ENCODE results near the gene CIC.
"Not testable (repeated sequence)": the region's sequence is repeated elsewhere in the genome, so short reads cannot be mapped to it uniquely, and the experiment has no call there.

Gene CIC

GRCh38 chr19:42254089-42254849 is 14.8 kb upstream of the CIC start:
- in situ Hi-C loops (cut with MboI; ENCODE audit: low sequenced_read_pairs) = no loop called here

GRCh38 chr19:42254850-42255765 is 13.9 kb upstream of the CIC start, which contains the start of gene ERF:
Gene ERF (minus strand): TSS chr19:42255128. CDS start chr19:42254999, 129 bp downstream.
- in situ Hi-C loops (cut with MboI; ENCODE audit: low sequenced_read_pairs) = no loop called here

DNA sequence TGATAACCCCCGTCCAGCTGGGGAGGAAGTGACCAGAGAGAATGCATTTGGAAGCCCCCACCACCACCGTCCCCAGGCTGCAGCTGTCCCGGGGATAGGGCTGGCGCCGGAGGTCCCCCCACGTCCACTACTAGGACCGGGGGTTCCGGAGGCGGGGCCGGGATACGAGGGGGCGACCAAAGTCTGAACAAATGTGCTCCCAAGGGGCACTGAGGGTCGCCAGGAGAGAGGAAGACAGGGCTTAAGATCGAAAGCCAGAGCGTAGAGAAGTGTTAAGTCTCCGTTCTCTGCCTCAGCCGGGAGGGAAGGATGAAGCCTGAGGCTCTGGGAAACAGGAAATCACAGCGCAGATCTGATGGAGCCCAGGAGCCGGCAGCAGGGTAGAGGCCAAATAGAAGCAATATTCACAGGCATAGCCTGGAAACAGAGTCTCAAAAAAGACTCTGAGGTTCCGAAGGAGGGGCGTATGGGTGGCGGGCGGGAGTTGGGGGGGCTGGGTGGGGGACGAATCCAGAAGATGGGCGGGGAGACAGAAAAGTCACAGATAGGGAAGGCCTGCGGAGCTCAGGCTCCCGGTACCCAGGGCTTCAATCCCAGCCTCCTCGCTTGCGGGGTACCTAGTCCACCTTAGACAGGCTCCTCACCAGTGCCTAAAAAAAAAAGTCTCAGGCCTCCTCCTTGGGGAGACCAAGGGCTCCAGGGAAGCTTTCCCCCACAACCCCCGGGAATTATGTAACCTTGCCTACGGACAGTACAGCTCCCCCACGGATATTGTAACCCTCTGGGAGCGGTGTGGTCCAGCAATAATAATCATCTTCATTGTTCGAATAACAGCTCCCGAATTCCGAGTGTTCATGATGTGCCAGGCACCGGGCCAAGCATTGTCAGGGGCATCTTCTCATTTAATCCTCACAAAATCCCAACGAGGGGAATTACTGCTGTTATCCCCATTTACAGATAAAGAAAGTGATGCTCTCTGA is 13.0 kb upstream of the CIC start:
- in situ Hi-C loops (cut with MboI; ENCODE audit: low sequenced_read_pairs) = no loop called here

DNA sequence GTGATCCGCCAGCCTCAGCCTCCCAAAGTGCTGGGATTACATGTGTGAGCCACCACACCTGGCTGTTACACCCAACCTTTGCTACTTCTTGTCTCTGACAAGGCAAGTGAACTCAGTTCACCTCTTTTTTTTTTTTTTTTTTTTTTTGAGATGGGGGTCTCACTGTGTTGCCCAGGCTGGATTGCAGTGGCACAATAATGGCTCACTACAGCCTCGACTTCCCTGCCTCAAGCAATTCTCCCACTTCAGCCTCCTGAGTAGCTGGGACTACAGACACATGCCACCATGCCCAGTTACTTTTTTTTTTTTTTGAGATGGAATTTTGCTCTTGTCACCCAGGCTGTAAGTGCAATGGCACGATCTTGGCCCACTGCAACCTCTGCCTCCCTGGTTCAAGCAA is 11.2 kb upstream of the CIC start:
- in situ Hi-C loops (cut with MboI; ENCODE audit: low sequenced_read_pairs) = not testable (repeated sequence)

- in situ Hi-C loops (cut with MboI; ENCODE audit: low sequenced_read_pairs) = no loop called here
These were observed 7.3 kb upstream of the CIC start for GRCh38 chr19:42261763-42262162.

GRCh38 chr19:42266105-42266504 is 2.9 kb upstream of the CIC start:
- in situ Hi-C loops (cut with MboI; ENCODE audit: low sequenced_read_pairs) = not testable (repeated sequence)

GRCh38 chr19:42266928-42267603 is 2.0 kb upstream of the CIC start:
- in situ Hi-C loops (cut with MboI; ENCODE audit: low sequenced_read_pairs) = not testable (repeated sequence)

GRCh38 chr19:42267644-42268141 is 1.4 kb upstream of the CIC start:
- in situ Hi-C loops (cut with MboI; ENCODE audit: low sequenced_read_pairs) = no loop called here

GRCh38 chr19:42268142-42268703 is 829 bp upstream of the CIC start:
- in situ Hi-C loops (cut with MboI; ENCODE audit: low sequenced_read_pairs) = no loop called here

GRCh38 chr19:42269478-42270345 is 660 bp downstream of the CIC start:
- in situ Hi-C loops (cut with MboI; ENCODE audit: low sequenced_read_pairs) = no loop called here

GRCh38 chr19:42270346-42271044 is 1.4 kb downstream of the CIC start:
- in situ Hi-C loops (cut with MboI; ENCODE audit: low sequenced_read_pairs) = no loop called here

- in situ Hi-C loops (cut with MboI; ENCODE audit: low sequenced_read_pairs) = no loop called here
These were observed 2.0 kb downstream of the CIC start for GRCh38 chr19:42271045-42271419.

- in situ Hi-C loops (cut with MboI; ENCODE audit: low sequenced_read_pairs) = no loop called here
These were observed 2.9 kb downstream of the CIC start for GRCh38 chr19:42271861-42272534.

- in situ Hi-C loops (cut with MboI; ENCODE audit: low sequenced_read_pairs) = no loop called here
These were observed 3.5 kb downstream of the CIC start for GRCh38 chr19:42272535-42272897.

DNA sequence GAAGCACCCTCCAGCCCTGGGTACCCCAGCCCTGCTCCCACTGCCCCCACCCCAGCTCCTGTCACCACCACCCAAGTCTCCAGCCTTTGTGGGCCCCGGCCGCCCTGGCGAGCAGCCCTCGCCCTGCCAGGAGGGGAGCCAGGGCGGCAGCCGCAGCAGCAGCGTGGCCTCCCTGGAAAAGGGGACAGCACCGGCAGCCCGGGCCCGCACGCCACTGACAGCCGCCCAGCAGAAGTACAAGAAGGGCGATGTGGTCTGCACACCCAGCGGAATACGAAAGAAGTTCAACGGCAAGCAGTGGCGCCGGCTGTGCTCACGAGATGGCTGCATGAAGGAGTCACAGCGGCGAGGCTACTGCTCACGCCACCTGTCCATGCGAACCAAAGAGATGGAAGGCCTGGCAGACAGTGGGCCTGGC is 3.9 kb downstream of the CIC start:
- in situ Hi-C loops (cut with MboI; ENCODE audit: low sequenced_read_pairs) = no loop called here

- in situ Hi-C loops (cut with MboI; ENCODE audit: low sequenced_read_pairs) = no loop called here
These were observed 4.5 kb downstream of the CIC start for GRCh38 chr19:42273407-42274064.

DNA sequence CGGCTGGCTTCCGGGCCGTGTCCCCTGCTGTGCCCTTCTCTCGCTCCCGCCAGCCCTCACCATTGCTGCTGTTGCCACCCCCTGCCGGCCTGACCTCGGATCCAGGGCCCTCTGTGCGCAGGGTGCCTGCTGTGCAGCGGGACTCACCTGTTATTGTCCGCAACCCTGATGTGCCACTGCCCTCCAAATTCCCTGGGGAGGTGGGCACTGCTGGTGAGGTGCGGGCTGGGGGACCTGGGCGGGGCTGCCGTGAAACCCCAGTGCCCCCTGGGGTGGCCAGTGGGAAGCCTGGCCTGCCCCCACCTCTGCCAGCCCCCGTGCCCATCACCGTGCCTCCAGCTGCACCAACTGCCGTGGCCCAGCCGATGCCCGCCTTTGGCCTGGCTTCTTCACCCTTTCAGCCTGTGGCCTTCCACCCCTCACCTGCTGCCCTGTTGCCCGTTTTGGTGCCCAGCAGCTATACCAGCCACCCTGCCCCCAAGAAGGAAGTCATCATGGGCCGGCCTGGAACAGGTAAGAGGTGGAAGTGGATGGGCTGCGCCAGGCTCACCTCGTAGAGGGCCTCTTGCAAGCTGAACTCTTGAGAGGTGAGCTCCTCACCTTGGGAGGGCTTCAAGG is 5.1 kb downstream of the CIC start:
- in situ Hi-C loops (cut with MboI; ENCODE audit: low sequenced_read_pairs) = no loop called here

All from HL-60/S4 treated with phorbol 12-myristate 13-acetate at 8.2 ng/mL for 4 days and 3 days (cell line).